Left ventricle myocardium inferior (tissue), 1 donor: ENCODE data around the gene MEST. TPM values are rescaled to one million over a fixed set of nuclear protein-coding genes. Genes with fewer than 3 reads are reported as not detected.

Experiments used
- DNase-seq: peaks from one replicate; pipeline ENCODE4 v3.0.0-alpha.2; 2020
- H3K27ac ChIP-seq: fragments of 200-600 bp; replicated peaks from 2 replicates; pipeline ENCODE4 v1.8.0; 2021
- H3K27me3 ChIP-seq: fragments of 200-600 bp; 2 replicates; pipeline ENCODE4 v1.8.0; 2021; ENCODE audit warnings: low read depth
- H3K36me3 ChIP-seq: fragments of 200-600 bp; 2 replicates; pipeline ENCODE4 v1.8.0; 2021
- H3K4me1 ChIP-seq: fragments of 200-600 bp; 2 replicates; pipeline ENCODE4 v1.8.0; 2021
- H3K4me3 ChIP-seq: fragments of 200-600 bp; 2 replicates; pipeline ENCODE4 v1.8.0; 2021; ENCODE audit warnings: mild to moderate bottlenecking, moderate library complexity
- H3K9me3 ChIP-seq: fragments of 200-600 bp; replicated peaks from 2 replicates; pipeline ENCODE4 v1.8.0; 2021
- intact Hi-C: fragments of 100-400 bp; cut with micrococcal nuclease; formaldehyde crosslinking; loops from one replicate; pipeline ENCODE4 v1.11.0; 2022
- total RNA-seq: library from RNA; stranded (reverse); fragmentation: NEBNext Ultra II Directional; extraction: Animal tissue kit (Norgen Biotek cat#: 25700); gene quantifications from one replicate; pipeline ENCODE4 v1.2.1, GENCODE V29; 2021
- TF ChIP-seq, protein P1 (sequence below): fragments of 200-600 bp; IDR thresholded peaks from 2 replicates; pipeline ENCODE4 v1.8.0; 2021; ENCODE audit warnings: antibody characterized with exemption, mild to moderate bottlenecking, borderline replicate concordance
- donor health status: DM: no; HTN: yes; CAD: no; lungs with severe emphysema.

Gene MEST
- total RNA-seq, 1 donor from 2014 or later: 4.9 TPM

DNA sequence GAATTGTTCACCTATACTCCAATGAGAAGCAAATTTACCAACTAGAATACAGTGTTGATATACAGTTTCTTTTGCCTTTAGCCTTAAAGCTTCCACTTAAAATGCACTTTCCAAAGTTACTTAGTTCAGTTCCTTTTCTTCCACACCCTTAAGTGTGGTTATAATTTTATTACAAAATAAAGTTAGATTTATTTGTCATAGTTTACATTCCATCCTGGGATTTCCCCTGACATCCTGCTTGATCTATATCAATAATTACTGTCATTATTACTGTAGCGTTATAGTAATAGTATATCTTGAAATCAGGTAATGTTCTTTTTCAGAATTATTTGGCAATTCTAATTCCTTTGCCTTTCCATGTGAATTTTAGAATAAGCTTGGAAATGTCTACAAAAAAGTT, 23.3 kb upstream of the MEST start:
- Histone ChIP-seq H3K4me3 (no peak overlapping the region), H3K36me3 (no peaks in the 10 kb centered on the region), H3K9me3 (peaks cover 13% of the 10 kb centered on the region), H3K27ac (no peak overlapping the region), H3K4me1 (no peaks in the 10 kb centered on the region), H3K27me3 (peaks cover 4% of the 10 kb centered on the region)
- no peak for DNase-seq
- intact Hi-C loops: no loop called here
- TF ChIP-seq, protein P1, sequence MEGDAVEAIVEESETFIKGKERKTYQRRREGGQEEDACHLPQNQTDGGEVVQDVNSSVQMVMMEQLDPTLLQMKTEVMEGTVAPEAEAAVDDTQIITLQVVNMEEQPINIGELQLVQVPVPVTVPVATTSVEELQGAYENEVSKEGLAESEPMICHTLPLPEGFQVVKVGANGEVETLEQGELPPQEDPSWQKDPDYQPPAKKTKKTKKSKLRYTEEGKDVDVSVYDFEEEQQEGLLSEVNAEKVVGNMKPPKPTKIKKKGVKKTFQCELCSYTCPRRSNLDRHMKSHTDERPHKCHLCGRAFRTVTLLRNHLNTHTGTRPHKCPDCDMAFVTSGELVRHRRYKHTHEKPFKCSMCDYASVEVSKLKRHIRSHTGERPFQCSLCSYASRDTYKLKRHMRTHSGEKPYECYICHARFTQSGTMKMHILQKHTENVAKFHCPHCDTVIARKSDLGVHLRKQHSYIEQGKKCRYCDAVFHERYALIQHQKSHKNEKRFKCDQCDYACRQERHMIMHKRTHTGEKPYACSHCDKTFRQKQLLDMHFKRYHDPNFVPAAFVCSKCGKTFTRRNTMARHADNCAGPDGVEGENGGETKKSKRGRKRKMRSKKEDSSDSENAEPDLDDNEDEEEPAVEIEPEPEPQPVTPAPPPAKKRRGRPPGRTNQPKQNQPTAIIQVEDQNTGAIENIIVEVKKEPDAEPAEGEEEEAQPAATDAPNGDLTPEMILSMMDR: no peak

DNA sequence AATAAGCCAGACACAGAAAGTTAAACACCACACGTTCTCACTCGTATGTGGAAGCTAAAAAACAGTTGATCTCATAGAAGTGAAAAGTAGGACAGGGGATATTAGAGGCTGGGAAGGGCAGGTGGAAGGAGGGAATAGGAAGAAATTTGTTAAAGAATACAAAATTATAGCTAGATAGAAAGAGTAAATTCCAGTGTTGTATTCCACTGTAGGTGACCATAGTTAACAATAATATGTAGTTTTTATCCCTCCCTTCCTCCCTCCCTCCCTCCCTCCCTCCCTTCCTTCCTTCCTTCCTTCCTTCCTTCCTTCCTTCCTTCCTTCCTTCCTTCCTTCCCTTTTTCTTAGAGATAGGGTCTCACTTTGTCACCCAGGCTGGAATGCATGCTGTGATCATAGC, 19.9 kb upstream of the MEST start:
- intact Hi-C loops: no loop called here
- Histone ChIP-seq H3K27me3 (peaks cover 4% of the 10 kb centered on the region), H3K36me3 (no peaks in the 10 kb centered on the region), H3K9me3 (peaks cover under 1% of the 10 kb centered on the region), H3K27ac (no peak overlapping the region), H3K4me1 (no peaks in the 10 kb centered on the region), H3K4me3 (no peak overlapping the region)
- TF ChIP-seq, protein P1: no peak
- no peak for DNase-seq

DNA sequence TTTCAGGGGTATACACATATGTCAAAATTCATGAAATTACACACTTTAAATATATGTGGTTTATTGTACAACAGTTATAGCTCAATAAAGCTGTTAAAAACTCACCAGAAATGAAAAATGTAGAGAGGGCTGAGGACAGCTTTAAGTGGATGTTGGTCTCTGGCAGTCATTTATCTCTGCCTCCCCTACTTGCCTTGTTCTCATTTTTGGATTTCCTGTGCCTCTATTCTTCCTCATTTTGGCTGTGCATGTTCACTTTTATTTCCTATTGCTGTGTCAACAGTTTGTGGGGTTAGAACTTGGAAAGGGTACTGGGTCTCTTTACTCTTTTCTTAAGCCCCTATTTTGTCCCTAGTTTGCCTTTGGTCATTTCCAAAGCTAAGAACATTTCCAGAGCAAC, 18.6 kb upstream of the MEST start:
- no peak for DNase-seq
- TF ChIP-seq, protein P1: no peak
- Histone ChIP-seq H3K36me3 (no peaks in the 10 kb centered on the region), H3K27me3 (peaks cover 4% of the 10 kb centered on the region), H3K9me3 (peaks cover 14% of the 10 kb centered on the region), H3K4me1 (no peaks in the 10 kb centered on the region), H3K27ac (no peak overlapping the region), H3K4me3 (no peak overlapping the region)
- intact Hi-C loops: no loop called here

DNA sequence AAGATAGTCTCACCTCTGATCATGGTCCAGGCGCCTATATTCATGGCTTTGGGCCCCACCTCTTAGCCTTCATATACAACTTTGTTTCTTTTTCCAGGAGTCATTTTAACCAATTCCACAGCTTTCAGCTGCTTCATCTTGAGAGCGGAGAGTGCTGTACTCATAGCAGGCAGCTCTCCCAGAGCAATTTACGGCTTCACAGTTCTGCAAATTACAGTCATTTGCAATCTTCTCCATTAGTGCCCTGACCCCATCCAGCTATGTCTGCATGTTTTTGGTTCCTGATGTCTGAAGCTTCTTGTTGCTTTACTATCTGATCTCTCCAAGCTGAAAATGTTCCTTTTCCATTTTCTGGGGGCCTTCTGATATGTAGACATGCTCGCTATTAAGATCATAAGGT, 18.0 kb upstream of the MEST start:
- Histone ChIP-seq H3K4me3 (no peak overlapping the region), H3K36me3 (no peaks in the 10 kb centered on the region), H3K9me3 (peaks cover 20% of the 10 kb centered on the region), H3K4me1 (no peaks in the 10 kb centered on the region), H3K27ac (no peak overlapping the region), H3K27me3 (peaks cover 2% of the 10 kb centered on the region)
- TF ChIP-seq, protein P1: no peak
- DNase-seq: no peak
- intact Hi-C loops: no loop called here

DNA sequence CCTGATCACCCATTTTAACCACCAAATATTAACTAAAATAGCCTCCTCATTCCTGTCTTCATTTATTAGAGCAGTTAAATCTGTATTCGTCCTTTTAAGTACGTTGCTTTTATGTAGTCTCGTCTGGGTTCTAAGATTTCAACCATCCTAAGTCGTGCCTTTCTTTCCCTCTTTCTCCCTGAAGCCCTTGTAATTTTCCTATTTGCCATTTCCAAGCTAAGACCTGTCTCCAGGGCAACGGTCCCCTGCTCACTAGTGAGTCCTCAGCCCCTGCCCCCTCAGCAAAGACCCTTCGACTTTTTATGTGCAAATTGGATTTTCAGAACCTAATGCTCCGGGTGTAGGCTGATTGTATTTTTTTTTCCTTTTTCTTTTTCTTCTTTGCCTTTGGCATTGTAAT, 16.1 kb upstream of the MEST start:
- no peak for DNase-seq
- Histone ChIP-seq H3K9me3 (peaks cover 21% of the 10 kb centered on the region), H3K27ac (no peak overlapping the region), H3K4me1 (no peaks in the 10 kb centered on the region), H3K36me3 (no peaks in the 10 kb centered on the region), H3K27me3 (no peaks in the 10 kb centered on the region), H3K4me3 (no peak overlapping the region)
- TF ChIP-seq, protein P1: no peak
- intact Hi-C loops: no loop called here
